CD4-positive, alpha-beta T cell treated with Interferon gamma for 1 hour (primary cell): ENCODE results near the gene CNIH2.
"Not testable (repeated sequence)": the region's sequence is repeated elsewhere in the genome, so short reads cannot be mapped to it uniquely, and the experiment has no call there.

Experiments used
- DNase-seq: peaks from one replicate; pipeline ENCODE4 v3.0.0-alpha.2; 2020

Gene CNIH2

GRCh38 chr11:66261578-66261977, 16.4 kb upstream of the CNIH2 start:
- no peak for DNase-seq

GRCh38 chr11:66262191-66262590, 15.8 kb upstream of the CNIH2 start:
- DNase-seq, result no peak

GRCh38 chr11:66262696-66263095, 15.3 kb upstream of the CNIH2 start:
- no peak for DNase-seq

GRCh38 chr11:66263231-66263630, 14.7 kb upstream of the CNIH2 start:
- DNase-seq, result no peak

GRCh38 chr11:66263785-66264184, 14.2 kb upstream of the CNIH2 start:
- DNase-seq, result no peak

GRCh38 chr11:66264383-66264782, 13.6 kb upstream of the CNIH2 start:
- DNase-seq, result no peak

- peak; percentile 14 for DNase-seq
Measured at GRCh38 chr11:66264914-66265313, 13.1 kb upstream of the CNIH2 start.

- no peak for DNase-seq
Measured at GRCh38 chr11:66265531-66266377, 12.2 kb upstream of the CNIH2 start.

- no peak for DNase-seq
Measured at GRCh38 chr11:66266378-66267038, 11.5 kb upstream of the CNIH2 start.

- no peak for DNase-seq
Measured at GRCh38 chr11:66267039-66267378, 11.0 kb upstream of the CNIH2 start.

- DNase-seq, result peak; percentile 85
Measured at GRCh38 chr11:66267379-66268243, 10.4 kb upstream of the CNIH2 start.

- DNase-seq, result peak; percentile 100
Measured at GRCh38 chr11:66268244-66268951, 9.6 kb upstream of the CNIH2 start, which contains the start of gene RAB1B. Gene RAB1B, plus strand, starts transcription at chr11:66268639. Its CDS starts 41 bp downstream, at chr11:66268680.

- no peak for DNase-seq
Measured at GRCh38 chr11:66268952-66269905, 8.7 kb upstream of the CNIH2 start.

- DNase-seq, result no peak
Measured at GRCh38 chr11:66271816-66272215, 6.2 kb upstream of the CNIH2 start.

GRCh38 chr11:66272596-66272995, 5.4 kb upstream of the CNIH2 start:
- DNase-seq, result peak; percentile 39

- DNase-seq, result no peak
Measured at GRCh38 chr11:66274219-66274618, 3.8 kb upstream of the CNIH2 start.

GRCh38 chr11:66275396-66275795, 2.6 kb upstream of the CNIH2 start:
- DNase-seq, result no peak

GRCh38 chr11:66275984-66276612, 1.9 kb upstream of the CNIH2 start:
- DNase-seq, result no peak

GRCh38 chr11:66276619-66277018, 1.4 kb upstream of the CNIH2 start:
- DNase-seq, result not testable (repeated sequence)

- DNase-seq, result not testable (repeated sequence)
Measured at GRCh38 chr11:66277064-66277463, 911 bp upstream of the CNIH2 start.
